A549 (cell line): ENCODE results near the gene GRK5.

Experiments used
- CHD4 ChIP-seq: fragments of 200-600 bp; sonication (generic); IDR thresholded peaks from 2 replicates; pipeline ENCODE4 v1.6.1; 2016; ENCODE audit warnings: antibody characterized with exemption, mild to moderate bottlenecking, borderline replicate concordance
- CTCF ChIP-seq: fragments of >200 bp; sonication (Bioruptor Twin); formaldehyde crosslinking; IDR thresholded peaks from 3 replicates; pipeline ENCODE4 v1.5.1; 2016
- EP300 ChIP-seq, 2 experiments: fragments of >200 bp; sonication (Bioruptor Twin); formaldehyde crosslinking; IDR thresholded peaks; 2 replicates in 1 of 2; 3 replicates in 1 of 2; pipeline ENCODE4 v1.6.1; 2016 to 2017
- GATA3 ChIP-seq: IDR thresholded peaks from 2 replicates; pipeline ENCODE4 v1.6.1; 2012; ENCODE audit warnings: borderline replicate concordance
- JUN ChIP-seq, 2 experiments: fragments of >200 bp; sonication (Bioruptor Twin); formaldehyde crosslinking; IDR thresholded peaks; 2 replicates in 1 of 2; 3 replicates in 1 of 2; pipeline ENCODE4 v1.6.1; 2016 to 2017
- POLR2A ChIP-seq: IDR thresholded peaks from 2 replicates; pipeline ENCODE4 v1.6.1; 2012; ENCODE audit warnings: mild to moderate bottlenecking, low read length
- POLR2AphosphoS2 ChIP-seq: conservative IDR thresholded peaks from 2 replicates; pipeline ENCODE4 v1.6.1; 2012; ENCODE audit warnings: low read length, improper control_type of control experiment, inconsistent platforms
- RAD21 ChIP-seq, 2 experiments: fragments of >200 bp in 1 of 2; sonication (Bioruptor Twin) in 1 of 2; formaldehyde crosslinking in 1 of 2; IDR thresholded peaks in 1 of 2; conservative IDR thresholded peaks in 1 of 2; 2 replicates in 1 of 2; 3 replicates in 1 of 2; pipeline ENCODE4 v1.6.1; 2012 to 2018; ENCODE audit warnings: inconsistent platforms in 1 of 2
- TP53 ChIP-seq: fragments of 250-450 bp; sonication (Bioruptor Pico); IDR thresholded peaks from 2 replicates; pipeline ENCODE4 v1.5.0; 2021; ENCODE audit warnings: mild to moderate bottlenecking, moderate library complexity

- TF ChIP-seq CTCF (no peak), JUN (IDR thresholded peaks at IDR 0.05) (no peak), GATA3 (no peak), POLR2AphosphoS2 (no peak), POLR2A (no peak), RAD21 (conservative IDR thresholded peaks at IDR 0.05 in 1 of 2, IDR thresholded peaks at IDR 0.05 in 1 of 2) (no peak), TP53 (CRISPR knock-in tag) (no peak), CHD4 (no peak), EP300 (IDR thresholded peaks at IDR 0.05) (no peak)
These were observed 241.5 kb downstream of the GRK5 start for GRCh38 chr10:119448628-119449584.
